Skeletal muscle tissue (tissue), 4 donors: ENCODE measurements around the gene PLSCR5. TPM values are rescaled to one million over a fixed set of nuclear protein-coding genes. Genes with fewer than 3 reads are reported as not detected.
A peak's percentile ranks its signal among the peaks of the same experiment; 100 is the strongest.

ENCODE experiments used
- H3K27ac ChIP-seq: one replicate; pipeline ENCODE4 v1.7.0; 2013; ENCODE audit warnings: mild to moderate bottlenecking, low read depth, low read length, inconsistent platforms
- H3K27me3 ChIP-seq, 3 donors: one replicate each; pipeline ENCODE4 v1.7.0; 2013; ENCODE audit warnings: low read length in 3 of 3; ENCODE audit not compliant: control insufficient read depth in 3 of 3, insufficient read depth in 3 of 3
- H3K36me3 ChIP-seq, 3 donors: one replicate each; pipeline ENCODE4 v1.7.0; 2013; ENCODE audit warnings: low read length in 3 of 3; ENCODE audit not compliant: control insufficient read depth in 3 of 3, insufficient read depth in 3 of 3
- H3K4me1 ChIP-seq, 3 donors: one replicate each; pipeline ENCODE4 v1.7.0; 2013; ENCODE audit warnings: low read length in 3 of 3, mild to moderate bottlenecking in 3 of 3; ENCODE audit not compliant: control insufficient read depth in 3 of 3, insufficient read depth in 3 of 3
- H3K4me3 ChIP-seq, 3 donors: one replicate each; pipeline ENCODE4 v1.7.0; 2013; ENCODE audit warnings: low read length in 3 of 3
- H3K9ac ChIP-seq, 3 donors: one replicate each; pipeline ENCODE4 v1.7.0; 2013; ENCODE audit warnings: low read length in 3 of 3, mild to moderate bottlenecking in 3 of 3, moderate library complexity in 2 of 3, low read depth in 1 of 3
- H3K9me3 ChIP-seq, 3 donors: one replicate each; pipeline ENCODE4 v1.7.0; 2013; ENCODE audit warnings: low read length in 3 of 3; ENCODE audit not compliant: control insufficient read depth in 3 of 3
- total RNA-seq: library from RNA; depleted of rRNA; stranded (reverse); fragments of >200 nt; gene quantifications from one replicate; pipeline ENCODE4 v1.2.3, GENCODE V29; 2014
- donor health status: Osteomylitis.

PLSCR5 gene
- total RNA-seq, 1 donor from 2014 or later, result not detected

DNA sequence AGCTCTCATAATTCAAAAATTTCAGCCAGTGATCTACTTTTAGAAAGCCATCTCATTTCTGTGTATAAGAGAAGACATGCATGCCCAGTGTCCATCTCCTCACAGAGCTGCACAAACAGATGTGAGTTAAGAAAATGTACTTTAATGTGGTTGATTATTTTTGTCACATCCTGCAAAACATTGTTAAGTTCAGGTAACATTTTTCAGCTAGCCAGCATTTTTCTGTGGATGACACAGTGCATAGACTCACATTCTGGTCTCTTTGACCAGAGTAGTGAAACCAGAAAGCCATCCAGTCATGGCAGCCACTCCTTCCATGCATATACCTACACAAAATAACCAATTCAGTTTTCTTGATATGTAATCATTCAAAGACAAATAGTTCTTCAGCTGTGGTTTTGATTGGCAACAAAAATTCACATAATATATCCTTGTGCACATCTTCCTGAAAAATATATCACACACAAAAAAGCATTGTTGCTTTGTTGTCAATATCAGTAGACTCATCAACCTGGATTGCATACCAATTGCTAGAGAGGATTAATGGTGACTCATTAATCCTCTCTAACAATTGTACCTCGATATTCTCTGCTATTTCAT, 58.7 kb downstream of the PLSCR5 start:
- H3K27ac ChIP-seq, result no peak overlapping the region
- H3K27me3 ChIP-seq, result no peaks in the 10 kb centered on the region
- H3K9me3 ChIP-seq, result no peaks in the 10 kb centered on the region
- H3K9ac ChIP-seq, result no peak overlapping the region
- peaks cover 0 to 7% (median 4%) of the 10 kb centered on the region in 3 donors for H3K4me1 ChIP-seq
- H3K36me3 ChIP-seq, result no peaks in the 10 kb centered on the region
- H3K4me3 ChIP-seq, result no peak overlapping the region

DNA sequence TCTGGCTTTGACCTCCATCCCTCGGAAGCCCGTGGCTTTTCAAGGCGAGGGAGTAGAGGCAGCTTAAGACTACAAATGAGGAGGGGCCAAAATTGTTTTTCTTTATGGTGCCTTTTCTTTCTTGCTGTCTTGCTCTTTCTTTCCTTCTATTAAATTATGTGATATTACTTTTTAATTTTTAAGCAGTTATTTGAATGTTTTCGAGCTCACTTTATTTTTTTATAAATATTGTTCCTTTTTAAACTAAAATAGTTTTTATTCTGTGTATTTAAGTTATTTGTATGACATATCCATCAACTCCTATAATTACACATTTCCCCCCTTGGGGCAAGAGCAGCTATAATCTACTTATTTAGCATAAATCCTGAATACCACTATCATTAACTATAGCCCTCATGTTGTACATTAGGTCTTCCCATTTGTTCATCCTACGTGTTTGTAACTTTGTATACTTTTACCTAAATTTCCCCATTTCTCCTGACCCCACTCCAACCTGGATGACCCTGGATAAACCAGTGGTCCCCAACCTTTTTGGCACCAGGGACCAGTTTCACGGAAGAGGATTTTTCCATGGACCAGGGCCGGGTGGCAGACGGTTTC, 60.1 kb downstream of the PLSCR5 start:
- no peaks in the 10 kb centered on the region for H3K36me3 ChIP-seq
- peak overlapping the region; percentile 92 for H3K27ac ChIP-seq
- peak overlapping the region; percentile 72 to 79 (median 77) for H3K4me3 ChIP-seq
- H3K27me3 ChIP-seq, result no peaks in the 10 kb centered on the region
- peaks cover 0 to 7% (median 4%) of the 10 kb centered on the region in 3 donors for H3K4me1 ChIP-seq
- peak overlapping the region; percentile 79 to 83 (median 80) for H3K9ac ChIP-seq
- no peaks in the 10 kb centered on the region for H3K9me3 ChIP-seq

DNA sequence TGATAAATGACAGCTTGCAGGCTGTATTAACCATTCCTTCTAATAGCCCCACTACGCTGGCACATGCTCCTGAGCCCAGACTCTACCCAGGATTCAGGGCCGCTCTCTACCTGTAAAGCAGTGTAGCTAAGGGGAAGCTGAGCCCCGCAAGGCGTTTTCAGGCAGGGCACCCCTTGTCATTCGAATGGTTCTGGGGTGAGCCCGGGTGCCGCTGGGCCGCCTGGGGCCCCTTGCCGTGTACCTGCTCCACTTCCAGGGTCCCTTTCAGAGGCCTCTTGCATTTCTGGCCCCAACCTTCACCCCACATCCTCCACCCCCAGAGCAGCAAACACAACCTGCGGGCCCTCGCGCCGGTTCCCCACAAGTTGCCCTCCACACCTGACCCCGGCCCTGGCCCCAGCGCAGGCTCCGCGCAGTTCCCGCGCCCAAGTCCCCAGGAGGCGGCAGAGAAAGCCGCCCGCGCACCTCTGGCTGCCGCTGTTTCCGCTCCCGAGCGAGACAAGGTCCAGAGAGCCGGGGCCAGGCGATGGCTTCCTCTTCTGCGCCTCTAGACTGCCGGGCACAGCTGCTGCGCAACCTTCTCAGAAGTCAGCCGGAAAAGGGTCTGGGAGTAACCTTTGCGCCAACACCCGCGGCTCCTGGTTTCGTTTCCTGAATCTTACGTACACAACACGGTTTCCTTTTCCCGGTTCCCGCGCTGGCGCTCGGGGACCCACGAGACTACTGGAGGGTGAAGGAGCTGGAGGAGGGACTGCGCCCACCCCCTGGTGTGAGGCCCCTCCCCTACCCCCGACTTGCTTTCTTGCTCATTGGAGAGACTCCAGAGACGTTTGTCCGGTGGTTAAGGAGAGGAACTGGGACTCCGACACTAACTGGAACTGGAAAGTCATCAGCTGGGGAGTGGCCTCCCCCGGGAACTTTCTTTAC, 60.9 kb downstream of the PLSCR5 start, which contains the start of gene PLSCR1:
Gene PLSCR1 (minus strand): TSS at position 606 of the 927 bp plus-strand sequence. CDS start 8,055 bp downstream, outside the sequence.
- Histone ChIP-seq H3K27ac (peak within 1 kb of the TSS; percentile 92), H3K9ac (peak within 1 kb of the TSS; percentile 79 to 83 (median 80)), H3K4me3 (peak within 1 kb of the TSS; percentile 72 to 79 (median 77)), H3K36me3 (no peaks in the 10 kb centered on the region), H3K27me3 (no peaks in the 10 kb centered on the region), H3K4me1 (peaks cover 0 to 7% (median 4%) of the 10 kb centered on the region in 3 donors), H3K9me3 (no peaks in the 10 kb centered on the region)

DNA sequence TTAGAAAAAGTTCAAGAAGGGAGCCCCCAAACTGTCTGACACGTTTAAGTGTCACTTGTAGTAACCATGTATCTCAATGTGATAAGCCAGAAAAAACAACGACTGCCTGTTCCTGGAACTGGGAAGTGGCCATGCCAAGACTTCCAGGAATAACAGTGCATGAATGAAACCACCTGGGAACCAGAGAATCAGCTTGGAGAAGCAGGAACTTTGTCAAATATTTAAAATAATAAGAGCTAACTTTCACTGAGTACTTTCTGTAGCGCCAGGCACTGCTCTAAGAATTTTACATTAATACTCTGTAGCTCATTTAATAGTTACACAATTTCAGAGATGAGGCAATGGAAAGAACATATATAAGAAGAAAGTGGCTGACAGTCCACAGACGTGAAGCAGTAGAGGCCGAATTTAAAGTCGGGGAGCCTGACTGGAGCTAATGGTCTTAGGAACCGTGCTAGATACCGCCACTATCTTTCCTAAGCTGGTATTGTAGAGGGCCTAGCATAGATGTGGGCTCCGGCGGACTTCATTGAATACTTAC, 61.6 kb downstream of the PLSCR5 start:
- Histone ChIP-seq H3K4me1 (peaks cover 0 to 7% (median 4%) of the 10 kb centered on the region in 3 donors), H3K4me3 (peak overlapping the region; percentile 72 to 79 (median 77)), H3K9me3 (no peaks in the 10 kb centered on the region), H3K9ac (peak overlapping the region; percentile 79 to 83 (median 80)), H3K36me3 (no peaks in the 10 kb centered on the region), H3K27me3 (no peaks in the 10 kb centered on the region), H3K27ac (peak overlapping the region; percentile 92)

DNA sequence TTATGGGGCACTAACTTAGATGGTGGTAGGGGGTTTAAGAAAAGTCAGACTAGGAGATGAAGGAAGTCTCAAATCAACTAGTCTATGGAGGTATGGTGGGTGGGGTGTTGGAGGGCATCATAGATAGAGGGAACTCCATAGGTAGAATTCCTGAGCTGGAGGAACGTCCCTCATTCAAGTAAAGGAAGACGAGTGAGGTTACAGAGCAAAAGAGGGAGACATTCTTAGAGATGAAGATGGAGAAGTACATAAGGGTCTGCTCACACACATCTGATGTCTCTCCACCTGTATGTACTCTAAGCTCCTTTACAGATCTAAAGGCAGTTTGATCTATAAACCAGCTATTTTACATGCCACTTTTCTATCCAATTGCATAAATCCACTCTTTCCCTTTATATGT, 62.2 kb downstream of the PLSCR5 start:
- Histone ChIP-seq H3K9me3 (no peaks in the 10 kb centered on the region), H3K9ac (peak overlapping the region in 2 of 3 donors; percentile 69 to 80), H3K4me1 (peaks cover 0 to 7% (median 4%) of the 10 kb centered on the region in 3 donors), H3K36me3 (no peaks in the 10 kb centered on the region), H3K27ac (peak overlapping the region; percentile 92), H3K4me3 (peak overlapping the region; percentile 22 to 79 (median 72)), H3K27me3 (no peaks in the 10 kb centered on the region)

DNA sequence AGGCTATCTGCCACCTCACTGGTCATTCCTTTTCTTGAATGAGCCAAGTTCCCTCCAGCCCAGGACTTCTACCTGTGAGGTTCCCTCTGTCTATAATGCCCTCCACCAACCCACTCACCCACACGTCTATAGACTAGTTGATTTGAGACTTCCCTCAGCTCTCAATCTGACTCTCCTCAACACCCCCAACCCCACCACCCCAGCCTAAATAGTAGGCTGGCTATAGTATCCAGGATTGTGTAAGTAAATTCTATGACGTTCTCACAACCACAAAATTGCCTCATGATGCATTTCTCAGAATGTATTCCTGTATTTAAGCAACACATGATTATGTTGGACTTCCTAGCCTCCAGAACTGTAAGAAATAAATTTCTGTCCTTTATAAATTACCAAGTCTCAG, 63.0 kb downstream of the PLSCR5 start:
- Histone ChIP-seq H3K27me3 (no peaks in the 10 kb centered on the region), H3K36me3 (no peaks in the 10 kb centered on the region), H3K9ac (peak overlapping the region in 1 of 3 donors; percentile 0), H3K4me3 (peak overlapping the region in 1 of 3 donors; percentile 33), H3K27ac (peak overlapping the region; percentile 92), H3K4me1 (peaks cover 0 to 7% (median 4%) of the 10 kb centered on the region in 3 donors), H3K9me3 (no peaks in the 10 kb centered on the region)

DNA sequence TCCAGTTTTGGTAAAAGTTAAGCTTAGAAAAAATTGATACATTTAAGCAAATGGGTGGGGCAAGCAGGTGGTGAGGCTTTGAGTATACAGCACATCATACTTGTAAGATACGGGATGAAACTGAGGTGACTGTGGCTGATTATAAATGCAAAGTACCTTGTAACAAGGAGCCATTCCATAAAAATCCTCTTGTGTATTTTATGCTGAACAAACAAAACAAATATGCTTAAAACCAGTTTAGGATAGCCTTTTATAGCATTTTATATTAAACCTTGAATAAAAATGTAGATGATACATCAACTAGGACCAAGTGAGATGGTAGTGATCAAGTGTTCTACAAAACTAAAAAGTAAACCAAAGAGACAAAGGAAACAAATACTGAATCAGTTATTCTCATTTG, 64.2 kb downstream of the PLSCR5 start:
- Histone ChIP-seq H3K36me3 (no peaks in the 10 kb centered on the region), H3K4me1 (peaks cover 0 to 7% (median 4%) of the 10 kb centered on the region in 3 donors), H3K4me3 (no peak overlapping the region), H3K27me3 (no peaks in the 10 kb centered on the region), H3K27ac (peak overlapping the region; percentile 92), H3K9ac (no peak overlapping the region), H3K9me3 (no peaks in the 10 kb centered on the region)

DNA sequence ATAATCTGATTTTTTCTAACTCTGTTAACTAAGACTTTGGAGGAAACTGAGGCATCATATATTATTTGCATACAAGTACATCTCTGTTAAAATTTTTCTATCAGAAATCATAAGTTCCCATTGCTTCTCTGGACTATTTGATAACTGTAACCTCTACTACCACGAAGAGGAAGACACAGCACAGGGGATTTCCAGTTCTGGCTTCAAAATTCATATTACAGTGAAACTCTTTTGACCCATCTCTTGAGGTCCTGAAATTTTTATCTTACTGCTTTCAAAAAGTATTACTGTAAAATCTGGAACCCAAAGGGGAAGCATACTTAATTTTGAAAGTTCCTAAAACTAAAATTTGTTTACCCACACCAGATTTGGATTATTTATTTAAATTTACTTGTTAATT, 64.9 kb downstream of the PLSCR5 start:
- no peaks in the 10 kb centered on the region for H3K9me3 ChIP-seq
- H3K4me1 ChIP-seq, result peaks cover 0 to 7% (median 4%) of the 10 kb centered on the region in 3 donors
- peak overlapping the region; percentile 92 for H3K27ac ChIP-seq
- no peaks in the 10 kb centered on the region for H3K27me3 ChIP-seq
- H3K9ac ChIP-seq, result no peak overlapping the region
- H3K36me3 ChIP-seq, result no peaks in the 10 kb centered on the region
- no peak overlapping the region for H3K4me3 ChIP-seq

DNA sequence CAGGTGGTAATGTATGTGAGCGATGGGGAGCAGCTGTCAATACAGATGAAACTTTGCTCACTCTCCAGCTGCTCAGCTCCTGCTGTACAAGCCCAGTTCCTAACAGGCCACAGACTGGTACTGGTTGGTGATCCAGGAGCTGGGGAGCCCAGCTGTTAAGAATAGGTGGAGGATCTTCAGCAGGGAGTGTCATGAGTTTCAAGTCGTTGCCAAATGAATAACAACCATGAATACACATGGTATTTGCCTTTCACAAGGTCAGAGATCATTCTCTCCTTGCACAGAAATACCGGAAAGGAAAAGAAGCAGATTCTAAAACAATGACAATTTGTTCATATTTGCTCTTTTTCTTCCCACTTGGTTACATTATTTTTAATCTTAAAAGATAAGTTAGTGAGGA, 65.8 kb downstream of the PLSCR5 start:
- Histone ChIP-seq H3K27ac (peak overlapping the region; percentile 92), H3K27me3 (no peaks in the 10 kb centered on the region), H3K4me1 (peaks cover 0 to 7% (median 4%) of the 10 kb centered on the region in 3 donors), H3K36me3 (no peaks in the 10 kb centered on the region), H3K9ac (no peak overlapping the region), H3K4me3 (no peak overlapping the region), H3K9me3 (no peaks in the 10 kb centered on the region)
